Raji (cell line): ENCODE results near the gene MCTP1.

Experiments used
- POLR2A ChIP-seq: IDR thresholded peaks from 2 replicates; pipeline ENCODE4 v1.6.1; 2011; ENCODE audit warnings: low read depth, low read length, control low read depth; ENCODE audit not compliant: insufficient read depth

MCTP1 gene

DNA sequence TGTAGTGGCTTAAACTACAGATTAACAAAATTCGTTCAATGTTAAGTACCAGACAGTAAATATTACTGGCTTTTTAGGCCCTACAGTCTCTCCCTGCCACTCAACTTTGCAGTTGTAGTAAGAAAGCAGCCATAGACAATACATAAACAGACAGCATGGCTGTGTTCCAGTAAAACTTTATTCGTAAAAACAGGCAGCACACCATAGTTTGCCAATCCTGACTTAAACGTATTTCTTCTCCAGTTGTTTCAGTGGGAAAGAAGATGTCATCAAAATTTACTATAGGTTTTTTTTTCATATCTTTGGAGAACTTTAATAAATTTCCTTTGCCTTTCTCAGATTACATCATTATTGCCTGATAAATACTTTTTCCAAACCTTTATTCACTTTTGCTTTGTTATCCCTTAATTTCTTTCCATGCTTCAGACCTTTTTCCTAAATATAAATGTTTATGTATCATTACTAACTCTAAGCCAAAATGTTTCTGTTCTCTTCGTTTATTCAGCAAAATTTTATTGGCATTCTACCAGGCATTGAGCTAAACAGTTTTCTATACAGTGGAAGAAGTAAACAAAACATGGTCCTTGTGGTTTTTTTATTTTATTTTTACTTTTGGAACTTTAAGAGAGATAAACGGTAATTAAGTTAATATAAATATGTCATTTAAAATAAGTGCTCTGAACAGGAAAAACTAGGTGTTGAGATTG is 601.9 kb downstream of the MCTP1 start:
- no peak for TF ChIP-seq POLR2A

DNA sequence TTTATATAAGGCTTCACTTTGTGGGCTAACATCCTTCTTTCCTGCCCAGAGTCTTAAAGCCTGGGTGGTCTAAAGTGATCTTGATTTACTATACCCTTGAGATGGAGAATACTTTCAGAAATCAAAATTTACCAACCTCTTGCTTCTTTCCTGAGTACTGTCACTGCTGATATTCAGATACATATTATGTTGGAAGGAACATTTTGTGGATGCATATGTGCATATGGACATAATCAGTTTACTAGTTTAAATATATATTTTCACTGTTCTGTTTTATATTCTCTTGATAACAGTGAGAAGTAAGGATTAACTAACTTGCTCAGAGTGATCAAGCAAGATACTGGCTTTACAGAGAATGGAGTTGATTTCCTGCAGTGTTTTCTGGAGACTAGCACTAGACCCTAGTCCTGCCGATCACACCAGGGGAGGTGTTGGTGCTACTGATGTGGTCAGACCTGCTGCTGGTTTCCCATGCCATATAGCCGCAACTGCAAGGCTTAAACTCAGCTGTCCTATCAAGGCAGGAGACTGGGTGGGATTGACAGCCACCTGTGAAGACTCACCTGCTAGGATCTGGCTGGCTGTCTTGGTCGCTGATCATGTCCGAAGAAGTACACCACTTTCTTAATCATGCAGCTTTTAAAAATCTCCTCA is 608.8 kb downstream of the MCTP1 start:
- no peak for TF ChIP-seq POLR2A

DNA sequence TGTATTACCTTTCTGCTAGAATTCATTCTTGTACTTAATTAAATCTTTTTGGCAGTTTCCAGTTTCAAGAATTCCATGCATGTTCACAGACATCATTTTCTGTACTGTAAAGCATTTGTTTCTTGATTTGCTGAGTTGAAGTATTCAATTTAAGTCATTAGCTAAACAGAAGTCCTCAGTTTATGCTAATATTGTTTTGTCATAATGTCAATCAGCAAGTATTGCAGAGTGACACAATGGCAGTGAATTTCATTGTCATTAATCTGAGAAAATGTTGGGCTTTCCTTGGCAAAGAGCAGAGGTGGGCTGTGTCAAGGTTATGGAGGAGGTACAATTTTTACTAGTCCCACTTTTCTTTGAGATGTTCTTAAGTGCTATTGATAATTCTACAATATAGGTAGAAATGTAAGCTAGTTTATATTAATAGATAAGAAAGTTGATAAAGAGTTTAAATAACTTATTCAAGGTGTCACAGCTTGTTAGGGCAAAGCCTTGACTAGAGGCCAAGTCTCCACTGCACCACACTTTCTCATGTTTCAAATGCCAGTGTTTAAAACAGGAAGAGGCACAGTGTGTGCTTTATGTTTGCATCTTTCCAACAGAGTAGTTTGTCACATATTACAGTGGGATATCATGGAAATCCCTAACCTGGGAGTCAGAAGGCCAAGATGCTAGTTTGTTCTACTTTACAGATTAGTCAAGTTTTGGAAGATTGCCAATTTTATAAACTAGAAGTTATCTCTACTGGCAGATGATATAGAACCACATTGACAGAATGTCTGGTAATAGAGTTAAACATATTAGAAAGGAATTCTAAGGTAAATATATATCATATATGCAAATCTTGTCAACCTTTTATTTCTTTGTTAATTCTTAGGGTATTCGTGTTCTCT is 610.2 kb downstream of the MCTP1 start:
- TF ChIP-seq POLR2A, result no peak

DNA sequence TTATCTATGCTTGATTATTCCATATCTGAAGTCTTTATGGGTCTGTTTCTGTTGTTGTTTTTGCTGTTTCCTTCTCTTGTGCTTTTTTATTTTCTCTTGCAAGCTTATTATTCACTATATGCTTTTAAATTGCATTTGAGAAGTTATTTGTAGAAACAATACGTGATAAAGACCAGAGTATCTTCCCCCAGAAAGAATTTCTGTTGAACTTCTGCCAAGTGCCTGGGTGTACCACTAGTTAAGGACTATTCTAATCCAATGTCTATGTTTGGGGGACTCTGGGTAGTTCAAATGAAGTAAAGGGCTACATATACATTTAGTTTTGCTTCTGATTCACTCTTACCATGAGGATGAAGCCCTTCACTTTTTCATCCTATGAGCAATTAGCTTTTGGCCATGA is 612.1 kb downstream of the MCTP1 start:
- no peak for TF ChIP-seq POLR2A

DNA sequence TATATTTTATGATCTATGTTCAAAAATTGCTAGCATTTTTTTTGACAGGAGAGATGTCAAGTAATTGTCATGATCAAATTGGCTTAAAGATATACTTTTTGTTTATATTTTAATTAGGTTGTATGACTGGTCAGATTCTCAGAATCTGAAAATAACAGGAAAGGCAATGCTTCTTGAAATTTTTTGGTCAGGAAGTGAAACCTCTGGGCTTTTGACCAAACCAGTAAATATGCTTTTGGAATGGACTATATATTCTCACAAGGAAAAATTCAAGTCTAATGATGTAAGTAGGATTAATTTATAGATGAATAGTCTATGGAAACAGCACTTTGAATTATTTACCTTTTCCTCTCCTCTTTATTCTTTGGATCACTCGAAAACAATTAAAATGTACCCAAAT is 614.2 kb downstream of the MCTP1 start:
- TF ChIP-seq POLR2A, result no peak

GRCh38 chr5:94667937-94668336 is 617.0 kb downstream of the MCTP1 start:
- TF ChIP-seq POLR2A, result no peak

DNA sequence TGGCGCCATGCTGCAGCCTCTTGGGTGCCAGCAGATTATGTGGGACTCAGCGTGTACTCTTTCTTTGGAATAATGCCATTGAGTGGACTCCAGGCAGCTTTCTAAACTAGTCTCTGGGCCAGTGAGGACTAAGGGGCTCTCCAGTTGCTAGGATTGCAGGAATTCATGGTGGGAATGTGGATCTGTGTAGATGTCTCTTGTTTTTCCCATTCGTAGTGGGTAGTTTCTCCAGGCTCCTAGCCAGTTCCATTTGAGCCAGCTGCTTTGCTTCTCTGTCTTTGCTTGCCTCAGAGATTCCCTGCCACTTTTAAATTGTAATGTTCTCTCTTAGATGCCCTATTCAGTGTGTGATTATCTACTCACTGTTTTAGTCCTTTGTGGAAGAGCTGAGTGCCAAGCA is 623.8 kb downstream of the MCTP1 start:
- TF ChIP-seq POLR2A, result no peak

GRCh38 chr5:94660506-94660905 is 624.4 kb downstream of the MCTP1 start:
- TF ChIP-seq POLR2A, result no peak

DNA sequence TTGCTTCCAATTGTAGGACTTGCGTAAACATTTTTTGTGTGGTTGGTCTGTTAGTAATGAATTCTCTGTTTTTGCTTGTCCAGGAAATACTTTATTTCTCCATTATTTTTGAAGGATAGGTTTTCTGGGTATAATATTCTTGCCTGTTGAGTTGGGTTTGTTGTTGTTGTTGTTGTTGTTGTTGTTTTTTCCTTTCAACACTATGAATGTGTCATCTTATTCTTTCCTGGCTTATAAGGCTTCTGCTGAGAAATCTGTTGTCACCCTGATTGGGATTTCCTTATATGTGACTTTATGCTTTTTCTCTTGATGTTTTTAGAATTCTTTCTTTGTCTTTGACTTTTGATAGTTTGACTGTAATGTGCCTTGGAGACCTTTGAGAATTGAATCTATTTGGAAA is 626.6 kb downstream of the MCTP1 start:
- no peak for TF ChIP-seq POLR2A
